GM08714 (cell line): Measurements from ENCODE around the gene TMC7.
A peak's percentile ranks its signal among the peaks of the same experiment; 100 is the strongest.

Source experiments
- H3K4me3 ChIP-seq: fragments of 200-500 bp; sonication (Bioruptor generic); 2 replicates; pipeline ENCODE4 v1.5.1; 2014; ENCODE audit warnings: mild to moderate bottlenecking, low read length, inconsistent platforms
- ZNF274 ChIP-seq: IDR thresholded peaks from 2 replicates; pipeline ENCODE4 v1.6.1; 2012; ENCODE audit warnings: mild to moderate bottlenecking, low read depth, low read length

Gene TMC7

GRCh38 chr16:19084879-19085278 lies 101.1 kb downstream of the TMC7 start:
- no peak overlapping the region for H3K4me3 ChIP-seq
- TF ChIP-seq ZNF274, result no peak

GRCh38 chr16:19085679-19086200 lies 102.0 kb downstream of the TMC7 start:
- no peak overlapping the region for H3K4me3 ChIP-seq
- TF ChIP-seq ZNF274, result no peak

- TF ChIP-seq ZNF274, result no peak
- peak overlapping the region; percentile 1; the same call in 1 of the 2 replicates for H3K4me3 ChIP-seq
These were observed 102.8 kb downstream of the TMC7 start for GRCh38 chr16:19086322-19087199.

- H3K4me3 ChIP-seq, result no peak overlapping the region
- no peak for TF ChIP-seq ZNF274
These were observed 104.7 kb downstream of the TMC7 start for GRCh38 chr16:19088341-19088916.

- H3K4me3 ChIP-seq, result no peak overlapping the region
- no peak for TF ChIP-seq ZNF274
These were observed 105.7 kb downstream of the TMC7 start for GRCh38 chr16:19089410-19089955.

- TF ChIP-seq ZNF274, result no peak
- H3K4me3 ChIP-seq, result no peak overlapping the region
These were observed 107.2 kb downstream of the TMC7 start for GRCh38 chr16:19090916-19091315.

GRCh38 chr16:19092653-19093410 lies 109.1 kb downstream of the TMC7 start:
- TF ChIP-seq ZNF274, result no peak
- H3K4me3 ChIP-seq, result no peak overlapping the region

GRCh38 chr16:19093631-19094541 lies 110.2 kb downstream of the TMC7 start:
- TF ChIP-seq ZNF274, result no peak
- H3K4me3 ChIP-seq, result no peak overlapping the region

GRCh38 chr16:19094542-19095365 lies 111.0 kb downstream of the TMC7 start:
- H3K4me3 ChIP-seq, result no peak overlapping the region
- TF ChIP-seq ZNF274, result no peak

- H3K4me3 ChIP-seq, result no peak overlapping the region
- no peak for TF ChIP-seq ZNF274
These were observed 111.9 kb downstream of the TMC7 start for GRCh38 chr16:19095654-19096053.

GRCh38 chr16:19098173-19098572 lies 114.4 kb downstream of the TMC7 start:
- no peak for TF ChIP-seq ZNF274

GRCh38 chr16:19102187-19102872 lies 118.6 kb downstream of the TMC7 start:
- no peak overlapping the region for H3K4me3 ChIP-seq
- TF ChIP-seq ZNF274, result no peak

More at GRCh38 chr16:19098173-19098572, 114.4 kb downstream of the TMC7 start:
- no peak overlapping the region for H3K4me3 ChIP-seq
